Stimulated activated CD4-positive, alpha-beta T cell treated with anti-CD3 and anti-CD28 coated beads, Interleukin-2, amount 100 ng/mL, for 48 hours (primary cell): ENCODE data around the gene ZNF28.
"Not testable (repeated sequence)": the region's sequence is repeated elsewhere in the genome, so short reads cannot be mapped to it uniquely, and the experiment has no call there.

ENCODE experiments used
- DNase-seq, 2 donors: peaks; one replicate each; pipeline ENCODE4 v3.0.0-alpha.2; 2020

ZNF28 gene

GRCh38 chr19:52756447-52756846 is 65.0 kb downstream of the ZNF28 start:
- DNase-seq: not testable (repeated sequence)

- no peak for DNase-seq
Measured at GRCh38 chr19:52749780-52750179, 71.7 kb downstream of the ZNF28 start.

- DNase-seq: no peak
Measured at GRCh38 chr19:52748336-52748950, 73.0 kb downstream of the ZNF28 start.
